RWPE2 (cell line): ENCODE data around the gene OPA1.
A peak's percentile ranks its signal among the peaks of the same experiment; 100 is the strongest.

ENCODE experiments used
- ATAC-seq: fragments of 200-7000 bp; cut with Tn5 transposase; 3 replicates; pipeline ENCODE4 v1.9.1; 2021; ENCODE audit warnings: low read depth
- DNase-seq: peaks from one replicate; pipeline ENCODE4 v3.0.0-alpha.2; 2020; ENCODE audit warnings: low spot score
- H3K27ac ChIP-seq: fragments of 450-650 bp; 2 replicates; pipeline ENCODE4 v1.5.1; 2017; ENCODE audit warnings: mild to moderate bottlenecking; ENCODE audit not compliant: poor library complexity, severe bottlenecking
- H3K27me3 ChIP-seq: fragments of 250-450 bp; sonication (Bioruptor Pico); 2 replicates; pipeline ENCODE4 v1.5.1; 2021; ENCODE audit warnings: mild to moderate bottlenecking, moderate library complexity; ENCODE audit not compliant: insufficient read depth, poor library complexity, severe bottlenecking
- H3K36me3 ChIP-seq: fragments of 250-450 bp; sonication (Bioruptor Pico); 2 replicates; pipeline ENCODE4 v1.5.1; 2020; ENCODE audit warnings: low read depth, mild to moderate bottlenecking, moderate library complexity
- H3K4me1 ChIP-seq: fragments of 250-450 bp; sonication (Bioruptor Pico); 2 replicates; pipeline ENCODE4 v1.5.1; 2021; ENCODE audit warnings: mild to moderate bottlenecking, moderate library complexity; ENCODE audit not compliant: insufficient read depth, poor library complexity, severe bottlenecking
- H3K4me3 ChIP-seq: fragments of 250-450 bp; sonication (Bioruptor Pico); 2 replicates; pipeline ENCODE4 v1.5.1; 2021; ENCODE audit warnings: mild to moderate bottlenecking, moderate library complexity; ENCODE audit not compliant: severe bottlenecking
- H3K9me3 ChIP-seq: fragments of 250-450 bp; sonication (Bioruptor Pico); 2 replicates; pipeline ENCODE4 v1.5.1; 2021; ENCODE audit warnings: mild to moderate bottlenecking, moderate library complexity; ENCODE audit not compliant: severe bottlenecking
- TF ChIP-seq, protein P1 (sequence below): fragments of 450-650 bp; IDR thresholded peaks from one replicate; pipeline ENCODE4 v1.5.1; 2017; ENCODE audit warnings: mild to moderate bottlenecking, moderate library complexity; ENCODE audit not compliant: poor library complexity, severe bottlenecking

OPA1 gene

DNA sequence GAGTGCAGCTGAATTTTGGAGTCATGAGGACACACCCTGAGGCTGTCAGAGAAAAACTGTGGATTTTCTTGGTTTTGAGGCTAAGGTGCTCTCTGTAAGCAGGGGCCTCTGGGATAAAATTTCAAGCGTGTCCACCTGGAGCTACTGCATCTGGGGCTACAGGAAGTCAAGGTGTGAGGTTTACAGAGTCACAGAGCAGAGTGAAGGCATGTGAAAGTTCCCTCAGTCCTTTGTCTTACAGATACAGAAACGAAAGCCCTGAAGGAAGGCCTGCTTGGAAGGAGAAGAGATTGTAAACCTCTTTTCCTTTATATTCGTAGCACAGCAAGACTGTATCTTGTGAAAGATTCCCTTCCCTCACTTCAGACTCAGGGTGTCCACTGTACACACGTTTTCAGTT is 138.6 kb downstream of the OPA1 start:
- Histone ChIP-seq H3K4me1 (no peaks in the 10 kb centered on the region), H3K4me3 (no peak overlapping the region), H3K27ac (no peak overlapping the region), H3K9me3 (no peaks in the 10 kb centered on the region), H3K27me3 (no peaks in the 10 kb centered on the region), H3K36me3 (no peaks in the 10 kb centered on the region)
- DNase-seq, result no peak
- no peak for ATAC-seq
- TF ChIP-seq, protein P1, sequence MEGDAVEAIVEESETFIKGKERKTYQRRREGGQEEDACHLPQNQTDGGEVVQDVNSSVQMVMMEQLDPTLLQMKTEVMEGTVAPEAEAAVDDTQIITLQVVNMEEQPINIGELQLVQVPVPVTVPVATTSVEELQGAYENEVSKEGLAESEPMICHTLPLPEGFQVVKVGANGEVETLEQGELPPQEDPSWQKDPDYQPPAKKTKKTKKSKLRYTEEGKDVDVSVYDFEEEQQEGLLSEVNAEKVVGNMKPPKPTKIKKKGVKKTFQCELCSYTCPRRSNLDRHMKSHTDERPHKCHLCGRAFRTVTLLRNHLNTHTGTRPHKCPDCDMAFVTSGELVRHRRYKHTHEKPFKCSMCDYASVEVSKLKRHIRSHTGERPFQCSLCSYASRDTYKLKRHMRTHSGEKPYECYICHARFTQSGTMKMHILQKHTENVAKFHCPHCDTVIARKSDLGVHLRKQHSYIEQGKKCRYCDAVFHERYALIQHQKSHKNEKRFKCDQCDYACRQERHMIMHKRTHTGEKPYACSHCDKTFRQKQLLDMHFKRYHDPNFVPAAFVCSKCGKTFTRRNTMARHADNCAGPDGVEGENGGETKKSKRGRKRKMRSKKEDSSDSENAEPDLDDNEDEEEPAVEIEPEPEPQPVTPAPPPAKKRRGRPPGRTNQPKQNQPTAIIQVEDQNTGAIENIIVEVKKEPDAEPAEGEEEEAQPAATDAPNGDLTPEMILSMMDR, result no peak

DNA sequence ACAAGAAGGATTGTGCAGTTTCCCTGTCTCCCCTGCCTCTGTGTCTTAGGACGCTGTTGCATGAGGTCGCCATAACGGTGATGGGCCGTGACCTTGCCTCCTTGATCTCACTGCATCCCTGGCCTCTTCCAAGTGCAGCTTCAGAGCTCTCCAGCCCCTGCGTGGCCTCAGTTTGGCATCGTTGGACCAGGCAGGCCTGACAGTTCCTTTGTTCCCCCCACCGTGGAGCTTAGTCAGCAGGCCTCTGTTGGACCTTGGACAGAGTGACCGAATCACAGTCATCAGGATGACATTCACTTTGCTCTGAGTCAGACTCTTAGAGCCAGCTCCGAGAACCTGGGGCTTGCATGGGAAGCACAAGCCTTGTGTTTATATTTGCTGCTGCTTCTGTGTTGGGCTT is 139.4 kb downstream of the OPA1 start:
- ATAC-seq (peak; percentile 77), DNase-seq (no peak)
- no peaks in the 10 kb centered on the region for H3K4me1 ChIP-seq

DNA sequence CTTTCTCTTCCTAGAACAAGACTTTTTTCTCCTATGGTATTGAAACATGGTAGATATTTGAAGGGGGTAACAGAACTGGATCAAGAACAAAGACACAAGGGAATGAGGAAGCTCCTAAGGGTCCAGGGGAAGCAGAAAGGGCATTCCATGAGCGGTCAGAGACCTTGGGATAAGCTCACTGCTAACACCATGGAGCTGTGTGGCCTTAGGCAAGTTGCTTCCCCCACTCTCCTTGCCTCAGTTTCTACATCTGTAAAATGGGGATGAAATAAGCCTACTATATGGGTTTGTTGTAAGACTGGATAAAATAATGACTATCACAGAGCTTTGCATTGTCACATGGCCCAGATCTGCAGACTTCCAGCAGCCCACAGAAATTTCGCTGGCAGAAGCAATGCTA is 139.8 kb downstream of the OPA1 start:
- TF ChIP-seq, protein P1, result no peak
- no peak for DNase-seq
- Histone ChIP-seq H3K36me3 (no peaks in the 10 kb centered on the region), H3K27ac (no peak overlapping the region), H3K4me3 (no peak overlapping the region), H3K4me1 (no peaks in the 10 kb centered on the region), H3K27me3 (no peaks in the 10 kb centered on the region), H3K9me3 (no peaks in the 10 kb centered on the region)
- ATAC-seq, result no peak

More for the DNA sequence above, 139.4 kb downstream of the OPA1 start:
- no peak overlapping the region for H3K27ac ChIP-seq
- TF ChIP-seq, protein P1, result no peak
- H3K36me3 ChIP-seq, result no peaks in the 10 kb centered on the region
- H3K27me3 ChIP-seq, result no peaks in the 10 kb centered on the region
- no peak overlapping the region for H3K4me3 ChIP-seq
- no peaks in the 10 kb centered on the region for H3K9me3 ChIP-seq

DNA sequence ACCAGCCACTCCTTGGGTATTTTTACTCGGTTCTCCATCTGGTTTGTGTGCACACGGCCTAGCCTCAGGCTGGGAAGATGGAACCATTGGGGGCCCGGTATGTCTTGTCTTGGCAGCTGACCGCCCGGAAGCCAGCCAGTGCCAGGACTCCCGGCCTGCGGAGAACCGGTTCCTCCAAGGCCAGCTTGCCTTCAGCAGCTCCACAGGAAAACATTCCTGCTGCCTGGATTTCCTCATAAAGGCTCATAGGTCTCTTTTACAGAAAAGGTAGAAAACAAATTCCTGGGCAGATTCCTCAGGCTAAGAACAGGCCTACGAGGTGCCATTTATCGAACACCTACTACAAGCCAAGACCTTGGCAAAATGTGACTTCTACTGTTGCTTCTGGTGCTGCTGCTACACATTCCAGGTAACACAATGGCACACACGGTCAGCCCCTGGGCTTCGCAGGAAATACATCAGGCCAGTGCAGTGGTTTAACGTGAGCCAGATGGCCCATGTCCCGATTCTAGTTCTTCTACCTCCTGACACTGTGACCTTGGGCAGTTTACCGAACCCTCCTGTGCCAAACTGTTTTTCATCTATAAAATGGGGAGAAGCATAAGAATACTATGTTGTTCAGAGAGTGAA is 141.8 kb downstream of the OPA1 start:
- ATAC-seq (no peak), DNase-seq (no peak)
- Histone ChIP-seq H3K4me3 (no peak overlapping the region), H3K36me3 (no peaks in the 10 kb centered on the region), H3K4me1 (no peaks in the 10 kb centered on the region), H3K27me3 (no peaks in the 10 kb centered on the region), H3K9me3 (no peaks in the 10 kb centered on the region), H3K27ac (no peak overlapping the region)
- TF ChIP-seq, protein P1, result no peak

DNA sequence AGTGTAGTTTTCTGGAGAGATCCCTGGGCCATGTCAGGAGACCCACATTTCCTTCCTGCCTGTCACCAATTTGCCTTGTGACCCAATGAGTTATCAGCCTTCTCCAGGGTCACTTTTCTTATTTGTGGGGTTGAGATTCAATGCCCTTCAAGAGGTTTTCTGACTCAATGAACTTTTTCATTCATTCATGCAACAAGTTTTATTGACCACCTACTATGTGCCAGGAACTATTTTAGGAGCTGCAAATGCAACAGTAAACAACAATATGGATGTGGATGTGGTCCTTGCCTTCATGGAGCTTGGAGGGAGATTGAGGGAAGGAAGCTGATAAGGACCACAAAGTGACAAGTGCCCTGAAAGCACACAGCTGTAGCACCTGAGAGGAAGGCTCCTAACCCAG is 142.8 kb downstream of the OPA1 start:
- ATAC-seq, result no peak
- Histone ChIP-seq H3K4me1 (no peaks in the 10 kb centered on the region), H3K36me3 (no peaks in the 10 kb centered on the region), H3K4me3 (no peak overlapping the region), H3K9me3 (no peaks in the 10 kb centered on the region), H3K27ac (no peak overlapping the region), H3K27me3 (no peaks in the 10 kb centered on the region)
- TF ChIP-seq, protein P1, result no peak
- no peak for DNase-seq
